GM12878 (cell line): ENCODE results near the gene TMEM161A. TPM values are rescaled to one million over a fixed set of nuclear protein-coding genes. Genes with fewer than 3 reads are reported as not detected.

Experiments used
- ATAC-seq: fragments of 200-7000 bp; cut with Tn5 transposase; 3 replicates; pipeline ENCODE4 v1.9.1; 2020; ENCODE audit warnings: mild to moderate bottlenecking, moderate library complexity
- BruUV-seq: library from RNA; stranded (reverse); fragments of 400-500 nt; replicated peaks from 2 replicates; lab custom pipeline; 2021; lab: Mats Ljungman, UMichigan
- CTCF ChIA-PET: fragments of 300-600 bp; sonication (Branson Sonifier 250); formaldehyde crosslinking; extraction: SDS; loops from one replicate; lab custom pipeline; 2021; ENCODE audit warnings: inconsistent platforms; lab: Yijun Ruan, JAX
- POLR2A ChIA-PET: fragments of 350-600 bp; formaldehyde crosslinking; extraction: SDS; loops from one replicate; lab custom pipeline; 2021; ENCODE audit warnings: inconsistent platforms; lab: Charles Lee
- RAD21 ChIA-PET: fragments of 300-600 bp; sonication (Branson Sonifier 250); formaldehyde crosslinking; loops from one replicate; lab custom pipeline; 2023; ENCODE audit warnings: antibody characterized with exemption; ENCODE audit not compliant: unreplicated experiment; lab: Charles Lee
- SMC1A ChIA-PET: fragments of 300-600 bp; sonication (Branson Sonifier 250); formaldehyde crosslinking; loops from one replicate; lab custom pipeline; 2023; ENCODE audit not compliant: unreplicated experiment, uncharacterized antibody; lab: Charles Lee
- DNase-seq: peaks from one replicate; pipeline ENCODE4 v3.0.0-alpha.2; 2011; ENCODE audit warnings: low read depth, low spot score
- FAIRE-seq: peaks from 3 replicates; lab custom pipeline; 2011; peaks lifted over from hg19 to GRCh38; lab: Jason Lieb, UNC
- H2AFZ ChIP-seq: 2 replicates; pipeline ENCODE4 v1.6.0; 2011; ENCODE audit warnings: low read depth, low read length, control low read depth; ENCODE audit not compliant: control insufficient read depth
- H3K27ac ChIP-seq: 2 replicates; pipeline ENCODE4 v1.5.1; 2011; ENCODE audit warnings: control low read depth; ENCODE audit not compliant: control insufficient read depth, insufficient read depth
- H3K27me3 ChIP-seq, 2 experiments: replicated peaks in 1 of 2; 2 replicates each; pipeline versions ENCODE4 v1.6.0 to v1.6.1; 2011; ENCODE audit warnings: low read length in 1 of 2; ENCODE audit not compliant: control insufficient read depth in 2 of 2, insufficient read depth in 2 of 2
- H3K36me3 ChIP-seq, 2 experiments: 2 replicates each; pipeline ENCODE4 v1.5.1; 2011; ENCODE audit warnings: low read length in 1 of 2; ENCODE audit not compliant: control insufficient read depth in 2 of 2, insufficient read depth in 2 of 2
- H3K4me1 ChIP-seq: 2 replicates; pipeline ENCODE4 v1.6.1; 2011; ENCODE audit warnings: mild to moderate bottlenecking, low read length, moderate library complexity, mixed read lengths; ENCODE audit not compliant: control insufficient read depth, insufficient read depth
- H3K4me2 ChIP-seq: 2 replicates; pipeline ENCODE4 v1.6.0; 2011; ENCODE audit warnings: control low read depth; ENCODE audit not compliant: control insufficient read depth, insufficient read depth
- H3K4me3 ChIP-seq: fragments of 200-600 bp; sonication (generic); 2 replicates; pipeline ENCODE4 v1.5.1; 2016
- H3K79me2 ChIP-seq: 2 replicates; pipeline ENCODE4 v1.6.0; 2011; ENCODE audit warnings: low read length; ENCODE audit not compliant: control insufficient read depth, insufficient read depth
- H3K9ac ChIP-seq: 2 replicates; pipeline ENCODE4 v1.8.0; 2011; ENCODE audit warnings: low read length, control low read depth, mixed read lengths; ENCODE audit not compliant: control insufficient read depth, insufficient read depth
- H3K9me3 ChIP-seq: replicated peaks from 3 replicates; pipeline ENCODE4 v1.5.1; 2011; ENCODE audit warnings: mild to moderate bottlenecking, low read length; ENCODE audit not compliant: control insufficient read depth, insufficient read depth
- H4K20me1 ChIP-seq: 2 replicates; pipeline ENCODE4 v1.6.0; 2011; ENCODE audit not compliant: control insufficient read depth, insufficient read depth
- POLR2AphosphoS2 ChIP-seq: IDR thresholded peaks from 2 replicates; pipeline ENCODE4 v1.6.1; 2011; ENCODE audit warnings: low read depth, mild to moderate bottlenecking, low read length, improper control_type of control experiment, moderate library complexity
- RELA ChIP-seq: fragments of 450-650 bp; IDR thresholded peaks from 2 replicates; pipeline ENCODE4 v1.8.0; 2014; ENCODE audit warnings: borderline replicate concordance; ENCODE audit not compliant: partially characterized antibody
- YBX1 ChIP-seq: fragments of 450-650 bp; IDR thresholded peaks from 2 replicates; pipeline ENCODE4 v1.6.1; 2016; ENCODE audit warnings: antibody characterized with exemption
- WGBS: methylation state at CpG from one replicate; pipeline ENCODE4 v1.1.6; 2016; ENCODE audit warnings: low lambda C conversion rate; ENCODE audit not compliant: insufficient replicate concordance, insufficient coverage; ENCODE audit errors: missing lambda C conversion rate; 5-methylcytosine and 5-hydroxymethylcytosine counted together
- in situ Hi-C: fragments of 300-500 bp; cut with MboI; formaldehyde crosslinking; loops from 9 replicates; pipeline ENCODE4 v1.14.3; 2018; ENCODE audit warnings: mixed read lengths
- intact Hi-C: fragments of 100-400 bp; cut with micrococcal nuclease; formaldehyde crosslinking; loops from one replicate; pipeline ENCODE4 v1.14.2; 2022; ENCODE audit not compliant: unreplicated experiment
- polyA plus RNA-seq, 11 experiments: library from polyadenylated mRNA; depleted of rRNA in 4 of 11; unstranded in 6 of 11; stranded (reverse) in 5 of 11; fragments of >200 nt; fragmentation: Nextera tagmentation in 4 of 11; fragmentation: Illumina TruSeq in 1 of 11; extraction: Ambion mirVana in 4 of 11; extraction: Trizol in 1 of 11; gene quantifications; 1 replicate in 1 of 11; 2 replicates in 10 of 11; pipeline versions ENCODE4 v1.2.1 to v1.2.3, GENCODE V29; 2011 to 2016; ENCODE audit warnings: inconsistent platforms in 2 of 11, missing spikeins in 2 of 11, low read depth in 1 of 11
- total RNA-seq, 4 experiments: library from RNA; depleted of rRNA in 3 of 4; stranded (reverse); fragments of >200 nt in 3 of 4; fragmentation: Illumina TruSeq in 1 of 4; extraction: Trizol in 1 of 4; gene quantifications; 2 replicates each; pipeline versions ENCODE4 v1.2.1 to v1.2.3, GENCODE V29; 2013 to 2021
- TF ChIP-seq, protein P1 (sequence below): fragments of 450-650 bp; formaldehyde crosslinking; IDR thresholded peaks from 2 replicates; pipeline ENCODE4 v1.4.0; 2020; ENCODE audit warnings: mild to moderate bottlenecking, moderate library complexity
- TF ChIP-seq, protein P2 (sequence below): fragments of 450-650 bp; IDR thresholded peaks from 2 replicates; pipeline ENCODE4 v1.6.1; 2017; ENCODE audit warnings: mild to moderate bottlenecking, low read depth, inconsistent platforms; ENCODE audit not compliant: poor library complexity, severe bottlenecking

TMEM161A gene
- total and polyA plus RNA-seq, 10 of the 15 experiments (the other 5 are each of a cell fraction or from before 2014, with no cell fraction given): 1.1 to 37.1 (median 19.0) TPM

- Histone ChIP-seq H3K4me1 (no peaks in the 10 kb centered on the region), H3K36me3 (peaks cover 0 to 5% of the 10 kb centered on the region in 2 experiments; a peak in 2 of 4 replicates), H3K27ac (no peak overlapping the region), H3K9me3 (no peaks in the 10 kb centered on the region), H3K9ac (no peak overlapping the region), H3K27me3 (no peaks in the 10 kb centered on the region), H4K20me1 (0 out of 2 replicates have a peak, but pooled peaks cover 3% of the 10 kb centered on the region), H3K4me3 (no peak overlapping the region)
- ATAC-seq (no peak), DNase-seq (no peak), FAIRE-seq (no peak)
- POLR2A ChIA-PET: interaction anchor here (0.6 kb wide), 1 partner anchor 333 kb away, joined by 3 read pairs; no protein-coding TSS in a partner anchor
- SMC1A ChIA-PET: no interaction called here
- 95% methylated on average over 24 of the region's 24 CpGs for WGBS
- CTCF ChIA-PET: interaction anchor here (0.7 kb wide), 1 partner anchor 137 kb away, joined by 3 read pairs; no protein-coding TSS in a partner anchor
- BruUV-seq: no TSS peak
- RAD21 ChIA-PET: interaction anchor here (0.7 kb wide), 1 partner anchor 11 kb away, joined by 3 read pairs; no protein-coding TSS in a partner anchor
- in situ Hi-C loops (no loop called here), intact Hi-C loops (no loop called here)
- TF ChIP-seq POLR2AphosphoS2 (no peak), RELA (no peak), YBX1 (no peak)
- TF ChIP-seq, protein P1, sequence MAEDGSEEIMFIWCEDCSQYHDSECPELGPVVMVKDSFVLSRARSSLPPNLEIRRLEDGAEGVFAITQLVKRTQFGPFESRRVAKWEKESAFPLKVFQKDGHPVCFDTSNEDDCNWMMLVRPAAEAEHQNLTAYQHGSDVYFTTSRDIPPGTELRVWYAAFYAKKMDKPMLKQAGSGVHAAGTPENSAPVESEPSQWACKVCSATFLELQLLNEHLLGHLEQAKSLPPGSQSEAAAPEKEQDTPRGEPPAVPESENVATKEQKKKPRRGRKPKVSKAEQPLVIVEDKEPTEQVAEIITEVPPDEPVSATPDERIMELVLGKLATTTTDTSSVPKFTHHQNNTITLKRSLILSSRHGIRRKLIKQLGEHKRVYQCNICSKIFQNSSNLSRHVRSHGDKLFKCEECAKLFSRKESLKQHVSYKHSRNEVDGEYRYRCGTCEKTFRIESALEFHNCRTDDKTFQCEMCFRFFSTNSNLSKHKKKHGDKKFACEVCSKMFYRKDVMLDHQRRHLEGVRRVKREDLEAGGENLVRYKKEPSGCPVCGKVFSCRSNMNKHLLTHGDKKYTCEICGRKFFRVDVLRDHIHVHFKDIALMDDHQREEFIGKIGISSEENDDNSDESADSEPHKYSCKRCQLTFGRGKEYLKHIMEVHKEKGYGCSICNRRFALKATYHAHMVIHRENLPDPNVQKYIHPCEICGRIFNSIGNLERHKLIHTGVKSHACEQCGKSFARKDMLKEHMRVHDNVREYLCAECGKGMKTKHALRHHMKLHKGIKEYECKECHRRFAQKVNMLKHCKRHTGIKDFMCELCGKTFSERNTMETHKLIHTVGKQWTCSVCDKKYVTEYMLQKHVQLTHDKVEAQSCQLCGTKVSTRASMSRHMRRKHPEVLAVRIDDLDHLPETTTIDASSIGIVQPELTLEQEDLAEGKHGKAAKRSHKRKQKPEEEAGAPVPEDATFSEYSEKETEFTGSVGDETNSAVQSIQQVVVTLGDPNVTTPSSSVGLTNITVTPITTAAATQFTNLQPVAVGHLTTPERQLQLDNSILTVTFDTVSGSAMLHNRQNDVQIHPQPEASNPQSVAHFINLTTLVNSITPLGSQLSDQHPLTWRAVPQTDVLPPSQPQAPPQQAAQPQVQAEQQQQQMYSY (CRISPR knock-in tag): no peak
- TF ChIP-seq, protein P2, sequence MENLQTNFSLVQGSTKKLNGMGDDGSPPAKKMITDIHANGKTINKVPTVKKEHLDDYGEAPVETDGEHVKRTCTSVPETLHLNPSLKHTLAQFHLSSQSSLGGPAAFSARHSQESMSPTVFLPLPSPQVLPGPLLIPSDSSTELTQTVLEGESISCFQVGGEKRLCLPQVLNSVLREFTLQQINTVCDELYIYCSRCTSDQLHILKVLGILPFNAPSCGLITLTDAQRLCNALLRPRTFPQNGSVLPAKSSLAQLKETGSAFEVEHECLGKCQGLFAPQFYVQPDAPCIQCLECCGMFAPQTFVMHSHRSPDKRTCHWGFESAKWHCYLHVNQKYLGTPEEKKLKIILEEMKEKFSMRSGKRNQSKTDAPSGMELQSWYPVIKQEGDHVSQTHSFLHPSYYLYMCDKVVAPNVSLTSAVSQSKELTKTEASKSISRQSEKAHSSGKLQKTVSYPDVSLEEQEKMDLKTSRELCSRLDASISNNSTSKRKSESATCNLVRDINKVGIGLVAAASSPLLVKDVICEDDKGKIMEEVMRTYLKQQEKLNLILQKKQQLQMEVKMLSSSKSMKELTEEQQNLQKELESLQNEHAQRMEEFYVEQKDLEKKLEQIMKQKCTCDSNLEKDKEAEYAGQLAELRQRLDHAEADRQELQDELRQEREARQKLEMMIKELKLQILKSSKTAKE: no peak
- TF ChIP-seq, all 136 proteins: peak for 0
- Histone ChIP-seq H2AFZ (no peak overlapping the region), H3K79me2 (no peaks in the 10 kb centered on the region), H3K4me2 (no peak overlapping the region)
Measured at GRCh38 chr19:19096641-19097627, 41.3 kb downstream of the TMEM161A start.
